IPS DF 6.9 (cell line): ENCODE data around the gene TNFRSF13B.
"Not testable (repeated sequence)": the region's sequence is repeated elsewhere in the genome, so short reads cannot be mapped to it uniquely, and the experiment has no call there.

Experiments used
- DNase-seq: peaks from one replicate; pipeline ENCODE4 v3.0.0-alpha.2; 2013; ENCODE audit warnings: low read depth, low spot score
- H3K27ac ChIP-seq: one replicate; pipeline ENCODE4 v1.5.1; 2013; ENCODE audit warnings: low read length, control low read depth
- H3K27me3 ChIP-seq: 2 replicates; pipeline ENCODE4 v1.6.1; 2013; ENCODE audit warnings: mild to moderate bottlenecking, low read length; ENCODE audit not compliant: control insufficient read depth, insufficient read depth
- H3K36me3 ChIP-seq: 2 replicates; pipeline ENCODE4 v1.6.1; 2013; ENCODE audit warnings: low read length; ENCODE audit not compliant: control insufficient read depth, insufficient read depth
- H3K4me1 ChIP-seq: 2 replicates; pipeline ENCODE4 v1.6.1; 2013; ENCODE audit warnings: low read length; ENCODE audit not compliant: control insufficient read depth, insufficient read depth
- H3K4me3 ChIP-seq: 2 replicates; pipeline ENCODE4 v1.5.1; 2013; ENCODE audit warnings: mild to moderate bottlenecking, low read length
- H3K9me3 ChIP-seq: 2 replicates; pipeline ENCODE4 v1.6.1; 2013; ENCODE audit warnings: low read length, inconsistent platforms; ENCODE audit not compliant: control insufficient read depth, insufficient read depth
- WGBS: extraction: QIAGEN DNeasy Blood & Tissue Kit; methylation state at CpG from one replicate; pipeline ENCODE4 v1.1.7; 2013; ENCODE audit warnings: mixed read lengths, missing lambda C conversion rate; ENCODE audit not compliant: insufficient read length, insufficient coverage; 5-methylcytosine and 5-hydroxymethylcytosine counted together

The TNFRSF13B gene

DNA sequence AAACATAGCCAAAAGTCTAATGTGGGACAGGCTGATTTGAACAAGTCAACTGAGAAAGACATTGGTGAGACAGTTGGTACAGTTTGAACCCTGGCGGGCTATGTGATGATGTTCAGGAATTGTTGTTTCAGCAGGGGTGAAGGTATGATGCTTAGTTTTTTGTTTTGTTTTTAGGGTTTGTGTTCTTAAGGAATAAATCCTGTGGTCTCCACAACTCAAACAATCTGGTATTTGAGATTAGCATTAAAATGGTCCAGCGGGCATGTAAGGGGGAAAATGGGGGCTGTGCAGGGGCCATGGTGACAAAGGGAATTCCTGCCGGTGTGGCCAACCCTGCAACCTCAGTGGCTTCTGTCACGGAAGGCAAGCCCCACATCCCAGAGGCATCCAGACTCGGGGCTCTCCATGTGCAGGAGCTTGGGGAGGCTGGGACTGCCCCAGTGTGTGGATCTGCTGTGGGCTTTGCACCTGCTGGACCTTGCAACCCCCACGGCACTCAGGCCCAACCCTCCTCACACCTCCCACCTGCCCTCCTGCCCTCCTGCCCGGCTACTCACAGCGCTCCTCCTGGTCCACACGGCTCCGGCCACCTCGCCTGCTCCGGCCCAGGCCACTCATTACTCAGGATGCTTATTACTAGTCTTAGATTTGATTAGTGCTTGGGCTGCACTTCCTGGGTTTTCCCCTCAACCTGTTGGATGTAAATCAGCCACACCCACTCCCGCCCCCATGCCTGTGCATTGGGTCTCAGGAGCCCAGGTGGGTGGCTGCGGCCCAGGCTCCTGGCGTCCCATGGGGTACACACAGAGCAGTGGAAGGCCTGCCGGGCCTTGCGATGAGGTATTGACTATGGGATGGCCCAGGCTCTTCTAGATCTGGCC, at the start of gene TNFRSF13B:
Gene TNFRSF13B (minus strand): TSS at position 661 of the 881 bp plus-strand sequence. CDS start 43 bp downstream, at position 618.
- no CpG with 5 or more reads among the region's 17 CpGs for WGBS
- Histone ChIP-seq H3K27me3 (no peaks in the 10 kb centered on the region), H3K27ac (no peak within 1 kb of the TSS), H3K4me3 (no peak within 1 kb of the TSS), H3K36me3 (no peaks in the 10 kb centered on the region), H3K4me1 (no peaks in the 10 kb centered on the region), H3K9me3 (no peaks in the 10 kb centered on the region)
- no peak for DNase-seq

DNA sequence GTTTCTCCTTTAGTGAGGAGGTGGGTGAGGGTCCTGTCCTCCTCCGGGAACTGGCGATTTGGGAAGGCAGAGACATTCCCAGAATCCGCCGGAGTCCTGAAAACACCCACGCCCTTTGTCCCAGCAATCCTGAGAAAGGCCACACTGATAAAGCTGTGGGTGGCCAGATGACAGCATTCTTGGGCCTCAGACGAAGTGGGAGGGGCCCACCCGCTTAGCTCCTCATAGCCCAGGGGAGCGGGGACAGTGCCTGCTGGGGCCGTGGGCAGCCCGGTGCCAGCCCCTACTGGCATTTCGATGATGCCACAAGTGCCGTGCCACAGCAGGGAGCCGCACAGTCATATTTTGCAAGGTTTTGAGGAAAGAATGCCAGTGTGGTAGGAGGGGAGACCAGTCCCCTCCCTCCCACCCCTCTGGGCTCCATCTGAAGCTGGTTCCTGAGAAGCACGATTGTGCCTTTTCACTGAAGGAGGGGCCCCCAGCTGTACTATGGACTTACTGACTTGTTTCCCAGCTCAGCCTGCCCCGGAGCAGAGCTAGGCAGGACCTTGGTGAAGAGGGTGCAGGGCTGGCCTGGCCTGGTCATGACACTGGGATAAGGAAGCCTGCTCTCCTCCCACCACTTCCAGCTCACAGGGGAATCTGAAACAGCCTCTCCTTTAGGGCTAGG, 49.4 kb upstream of the TNFRSF13B start:
- DNase-seq: no peak
- Histone ChIP-seq H3K27ac (no peak overlapping the region), H3K9me3 (no peaks in the 10 kb centered on the region), H3K27me3 (no peaks in the 10 kb centered on the region), H3K4me3 (no peak overlapping the region), H3K4me1 (no peaks in the 10 kb centered on the region), H3K36me3 (no peaks in the 10 kb centered on the region)
- no CpG with 5 or more reads among the region's 15 CpGs for WGBS

DNA sequence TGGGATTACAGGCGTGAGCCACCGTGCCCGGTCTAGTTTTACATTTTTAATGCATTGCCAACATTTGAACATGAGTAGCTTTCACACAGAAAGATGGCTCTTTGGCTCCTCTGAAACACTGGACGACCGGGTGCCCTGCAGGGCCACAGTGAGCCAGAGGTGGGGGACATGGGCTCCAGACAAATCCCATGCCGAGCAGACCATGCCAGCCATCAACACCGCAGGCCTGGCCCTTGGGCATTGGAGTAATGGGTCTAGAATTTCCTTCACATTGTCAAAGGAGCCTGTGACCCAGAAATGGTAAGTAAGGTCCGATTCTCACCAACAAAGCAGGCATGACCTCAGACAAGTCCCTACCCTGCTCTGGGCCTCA, 48.9 kb upstream of the TNFRSF13B start:
- Histone ChIP-seq H3K9me3 (no peaks in the 10 kb centered on the region), H3K4me3 (no peak overlapping the region), H3K27ac (no peak overlapping the region), H3K36me3 (no peaks in the 10 kb centered on the region), H3K27me3 (no peaks in the 10 kb centered on the region), H3K4me1 (no peaks in the 10 kb centered on the region)
- WGBS: no CpG with 5 or more reads among the region's 8 CpGs
- no peak for DNase-seq

- Histone ChIP-seq H3K27ac (no peak overlapping the region), H3K27me3 (no peaks in the 10 kb centered on the region), H3K4me1 (no peaks in the 10 kb centered on the region), H3K36me3 (no peaks in the 10 kb centered on the region), H3K9me3 (no peaks in the 10 kb centered on the region), H3K4me3 (no peak overlapping the region)
- WGBS: no CpG with 5 or more reads among the region's 13 CpGs
- DNase-seq: no peak
These were observed 48.1 kb upstream of the TNFRSF13B start for GRCh38 chr17:17019891-17020456.

- no peaks in the 10 kb centered on the region for H3K36me3 ChIP-seq
- no peaks in the 10 kb centered on the region for H3K27me3 ChIP-seq
- no CpG with 5 or more reads among the region's 5 CpGs for WGBS
- DNase-seq: no peak
- H3K4me1 ChIP-seq: no peaks in the 10 kb centered on the region
- H3K4me3 ChIP-seq: no peak overlapping the region
- no peak overlapping the region for H3K27ac ChIP-seq
- no peaks in the 10 kb centered on the region for H3K9me3 ChIP-seq
These were observed 47.5 kb upstream of the TNFRSF13B start for GRCh38 chr17:17019430-17019762.

GRCh38 chr17:17018612-17019429, 46.9 kb upstream of the TNFRSF13B start:
- H3K9me3 ChIP-seq: no peaks in the 10 kb centered on the region
- H3K4me3 ChIP-seq: no peak overlapping the region
- no peak overlapping the region for H3K27ac ChIP-seq
- no peaks in the 10 kb centered on the region for H3K4me1 ChIP-seq
- no peaks in the 10 kb centered on the region for H3K27me3 ChIP-seq
- WGBS: no CpG with 5 or more reads among the region's 10 CpGs
- H3K36me3 ChIP-seq: no peaks in the 10 kb centered on the region
- no peak for DNase-seq

GRCh38 chr17:17018021-17018441, 46.1 kb upstream of the TNFRSF13B start:
- no peaks in the 10 kb centered on the region for H3K36me3 ChIP-seq
- no peak overlapping the region for H3K4me3 ChIP-seq
- DNase-seq: no peak
- H3K27me3 ChIP-seq: no peaks in the 10 kb centered on the region
- no CpG with 5 or more reads among the region's 11 CpGs for WGBS
- H3K4me1 ChIP-seq: no peaks in the 10 kb centered on the region
- no peaks in the 10 kb centered on the region for H3K9me3 ChIP-seq
- no peak overlapping the region for H3K27ac ChIP-seq

GRCh38 chr17:17017343-17018014, 45.6 kb upstream of the TNFRSF13B start:
- Histone ChIP-seq H3K4me3 (no peak overlapping the region), H3K9me3 (no peaks in the 10 kb centered on the region), H3K36me3 (no peaks in the 10 kb centered on the region), H3K27ac (no peak overlapping the region), H3K4me1 (no peaks in the 10 kb centered on the region), H3K27me3 (no peaks in the 10 kb centered on the region)
- DNase-seq: no peak
- no CpG with 5 or more reads among the region's 8 CpGs for WGBS

- H3K27me3 ChIP-seq, H3K27ac ChIP-seq, H3K36me3 ChIP-seq, H3K4me1 ChIP-seq, DNase-seq, H3K4me3 ChIP-seq, H3K9me3 ChIP-seq: not testable (repeated sequence)
- WGBS: no CpG with 5 or more reads among the region's 8 CpGs
These were observed 44.6 kb upstream of the TNFRSF13B start for GRCh38 chr17:17016199-17017197.
